Activated gamma-delta T cell treated with anti-CD3 and anti-CD28 coated beads, Interleukin-2, amount 50 U/mL, for 16 hours (primary cell): ENCODE measurements around the gene TSHB.
"Not testable (repeated sequence)": the region's sequence is repeated elsewhere in the genome, so short reads cannot be mapped to it uniquely, and the experiment has no call there.

Source experiments
- DNase-seq: peaks from one replicate; pipeline ENCODE4 v3.0.0-alpha.2; 2020; ENCODE audit warnings: low read depth

The TSHB gene

GRCh38 chr1:115029526-115029925 lies at the start of gene TSHB:
TSS of gene TSHB (plus strand) at chr1:115029826. CDS start at chr1:115033363, 3,537 bp downstream.
- DNase-seq: no peak

DNA sequence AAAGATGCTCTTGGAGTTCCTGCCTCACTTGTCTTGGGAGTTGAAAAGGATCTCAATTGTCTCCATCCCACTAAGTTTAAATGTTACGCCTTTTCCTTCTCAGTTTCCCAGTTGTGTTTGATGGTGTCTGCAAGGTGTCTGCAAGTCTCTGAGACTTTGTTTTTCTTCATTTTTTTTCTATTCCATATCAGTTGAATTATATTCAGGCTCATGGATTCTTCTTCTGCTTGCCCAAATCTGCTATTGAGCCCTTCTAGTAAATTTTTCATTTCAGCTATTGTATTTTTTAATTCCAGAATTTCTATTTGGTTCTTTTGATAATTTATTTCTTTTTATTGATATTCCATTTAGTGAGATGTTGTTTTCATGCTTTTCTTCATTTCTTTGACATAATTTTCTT lies 47.4 kb upstream of the TSHB start:
- DNase-seq: no peak

DNA sequence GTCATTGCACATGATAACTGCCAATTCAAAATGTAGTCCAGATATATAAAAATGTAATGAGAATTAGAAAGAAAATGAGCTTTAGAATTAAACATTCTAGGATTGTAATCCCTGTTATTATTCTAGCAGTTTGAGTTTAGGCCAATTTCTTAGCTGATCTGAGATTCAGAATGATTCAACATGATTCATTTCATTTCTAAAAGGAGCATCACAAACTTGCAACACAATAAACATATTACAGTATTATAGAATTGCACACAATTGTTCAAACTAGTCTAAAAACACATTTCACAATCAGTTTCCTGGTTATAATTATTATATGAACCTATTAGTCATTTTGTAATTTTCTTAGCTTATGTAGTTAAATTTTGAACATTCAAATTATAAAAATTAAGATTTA lies 43.3 kb upstream of the TSHB start:
- no peak for DNase-seq

GRCh38 chr1:114988095-114988494 lies 41.5 kb upstream of the TSHB start:
- DNase-seq: no peak

- no peak for DNase-seq
Observed at GRCh38 chr1:114997510-114998289, 31.9 kb upstream of the TSHB start.

- no peak for DNase-seq
Observed at GRCh38 chr1:115006191-115006590, 23.4 kb upstream of the TSHB start.

GRCh38 chr1:115012006-115012405 lies 17.6 kb upstream of the TSHB start:
- DNase-seq: no peak

DNA sequence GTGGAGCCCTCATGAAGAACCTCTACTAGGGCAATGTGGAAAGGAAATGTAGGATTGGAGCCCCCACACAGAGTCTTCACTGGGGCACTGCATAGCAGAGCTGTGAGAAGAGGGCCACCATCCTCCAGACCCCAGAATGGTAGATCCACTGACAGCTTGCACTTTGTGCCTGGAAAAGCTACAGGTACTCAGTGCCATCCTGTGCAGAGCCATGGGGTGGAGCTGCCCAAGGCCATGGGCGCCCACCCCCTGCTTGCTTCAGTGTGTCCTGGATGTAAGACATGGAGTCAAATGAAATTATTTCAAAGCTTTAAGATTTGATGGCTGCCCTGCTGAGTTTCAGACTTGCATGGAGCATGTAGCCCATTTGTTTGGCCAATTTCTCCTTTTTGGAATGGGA lies 17.2 kb upstream of the TSHB start:
- no peak for DNase-seq

DNA sequence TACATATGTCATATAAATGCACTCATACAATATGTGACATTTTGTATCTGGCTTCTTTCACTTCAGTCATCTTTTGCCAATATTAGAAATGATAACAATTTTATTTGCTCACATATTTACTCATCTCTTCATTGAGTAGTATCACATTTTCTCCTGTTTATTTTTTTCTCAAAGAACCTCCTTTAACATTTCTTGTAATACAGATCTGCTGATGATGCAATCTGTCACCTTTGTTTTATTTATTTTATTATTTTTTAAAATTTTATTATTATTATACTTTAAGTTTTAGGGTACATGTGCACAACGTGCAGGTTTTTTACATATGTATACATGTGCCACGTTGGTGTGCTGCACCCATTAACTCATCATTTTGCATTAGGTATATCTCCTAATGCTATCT lies 15.8 kb upstream of the TSHB start:
- no peak for DNase-seq

DNA sequence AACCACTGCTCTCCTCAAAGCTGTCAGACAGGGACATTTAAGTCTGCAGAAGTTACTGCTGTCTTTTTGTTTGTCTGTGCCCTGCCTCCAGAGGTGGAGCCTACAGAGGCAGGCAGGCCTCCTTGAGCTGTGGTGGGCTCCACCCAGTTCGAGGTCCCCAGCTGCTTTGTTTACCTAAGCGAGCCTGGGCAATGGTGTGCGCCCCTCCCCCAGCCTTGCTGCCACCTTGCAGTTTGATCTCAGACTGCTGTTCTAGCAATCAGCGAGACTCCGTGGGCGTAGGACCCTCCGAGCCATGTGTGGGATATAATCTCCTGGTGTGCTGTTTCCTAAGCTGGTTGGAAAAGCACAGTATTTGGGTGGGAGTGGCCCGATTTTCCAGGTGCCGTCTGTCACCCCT lies 10.1 kb upstream of the TSHB start:
- DNase-seq: not testable (repeated sequence)

- no peak for DNase-seq
Observed at GRCh38 chr1:115021145-115021544, 8.5 kb upstream of the TSHB start.

DNA sequence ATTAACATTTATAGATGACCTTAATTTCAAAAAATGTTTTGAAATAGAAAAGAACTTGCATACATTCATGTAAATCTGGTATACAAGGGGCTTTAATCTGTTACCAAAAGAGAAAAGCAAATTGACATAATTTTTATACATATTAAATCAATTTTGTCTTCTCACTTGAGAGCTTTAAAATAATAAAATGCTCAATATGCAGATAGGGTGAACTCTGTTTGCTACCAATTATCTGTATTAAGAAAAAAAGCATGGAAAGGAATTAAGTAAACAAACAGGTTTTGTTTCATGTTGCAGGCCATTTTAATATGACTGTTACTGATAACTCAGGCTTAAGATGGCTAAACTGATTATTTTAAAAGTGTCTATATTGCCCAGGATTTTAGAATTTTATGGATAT lies 6.0 kb upstream of the TSHB start:
- DNase-seq: no peak

DNA sequence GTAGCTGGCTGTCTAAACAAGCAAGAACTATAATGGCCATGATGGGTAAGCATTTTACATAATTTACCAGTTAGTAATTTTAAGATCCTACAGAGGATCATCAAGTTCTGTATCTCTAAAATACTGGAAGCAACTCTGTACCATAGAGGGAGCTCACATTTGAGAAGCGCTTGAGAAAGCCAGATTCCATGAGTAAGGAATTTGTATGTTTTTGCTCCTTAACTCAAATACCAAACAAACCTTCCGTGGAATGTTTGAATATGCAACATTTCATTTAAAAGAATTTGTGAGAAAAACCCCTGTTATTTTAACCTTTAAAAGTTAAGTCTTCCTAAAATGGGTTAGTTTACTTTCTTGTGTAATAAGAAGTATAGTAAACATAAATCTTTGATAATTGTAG lies 2.0 kb downstream of the TSHB start:
- DNase-seq: no peak

GRCh38 chr1:115035652-115036051 lies 6.0 kb downstream of the TSHB start:
- no peak for DNase-seq

- DNase-seq: no peak
Observed at GRCh38 chr1:115036814-115037507, 7.3 kb downstream of the TSHB start.

DNA sequence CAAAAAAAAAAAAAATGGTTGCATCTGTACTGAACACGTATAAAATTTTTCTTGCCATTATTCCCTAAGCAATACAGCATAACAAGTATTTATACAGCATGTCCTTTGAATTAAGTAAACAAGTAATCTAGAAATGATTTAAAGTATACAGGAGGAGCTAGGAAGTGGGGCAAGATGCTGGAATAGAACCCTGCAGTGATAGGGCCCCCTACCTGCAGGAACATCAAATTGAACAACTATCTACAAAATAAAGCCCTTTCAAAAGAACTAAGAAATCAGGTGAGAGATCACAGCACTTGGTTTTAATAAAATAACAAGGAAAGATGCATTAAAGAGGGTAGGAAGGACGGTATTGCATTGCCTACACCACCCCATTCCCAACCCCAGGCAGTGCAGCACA lies 10.9 kb downstream of the TSHB start:
- no peak for DNase-seq

GRCh38 chr1:115041654-115042053 lies 12.0 kb downstream of the TSHB start:
- DNase-seq: no peak

GRCh38 chr1:115046751-115047150 lies 17.1 kb downstream of the TSHB start:
- DNase-seq: no peak

DNA sequence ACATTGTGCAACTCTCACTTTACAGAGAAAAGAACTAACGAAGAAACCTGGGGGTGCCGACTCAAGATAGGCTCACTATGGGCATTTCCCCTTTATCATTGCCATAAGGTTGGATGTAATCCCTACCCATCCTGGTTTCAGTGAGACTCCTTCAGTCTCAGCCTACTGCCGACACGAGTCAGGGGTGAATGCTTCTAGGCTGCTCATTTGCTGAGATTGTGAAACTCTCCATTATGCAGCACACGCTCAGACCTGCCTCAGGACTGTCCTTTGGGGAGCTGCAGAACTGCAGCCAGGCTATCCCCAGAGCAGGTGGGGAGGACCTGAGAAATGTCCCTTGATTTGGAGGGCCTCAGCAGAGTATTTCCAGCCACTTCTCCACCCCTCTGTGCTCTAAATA lies 22.2 kb downstream of the TSHB start:
- no peak for DNase-seq

- DNase-seq: peak; percentile 26
Observed at GRCh38 chr1:115052454-115053083, 22.9 kb downstream of the TSHB start.

DNA sequence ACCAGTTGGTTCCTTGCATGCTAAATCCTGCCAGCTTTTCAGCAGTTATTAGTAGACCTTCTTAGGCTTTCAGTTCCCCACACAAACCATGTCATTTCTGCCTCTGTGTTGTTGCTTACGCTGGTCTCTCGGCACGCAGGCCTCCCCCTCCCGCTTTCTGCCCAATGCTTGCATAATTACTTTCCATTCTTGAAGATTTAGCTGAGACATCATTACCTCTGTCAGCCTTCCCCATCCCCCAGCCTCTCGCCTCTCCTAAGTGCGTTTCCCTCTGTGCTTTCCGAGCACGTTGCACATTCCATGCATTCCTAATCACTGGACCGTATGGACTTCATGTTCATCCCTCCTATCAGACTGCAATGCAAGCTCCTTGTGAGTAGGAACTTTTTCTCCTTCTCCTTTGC lies 26.8 kb downstream of the TSHB start:
- DNase-seq: no peak

GRCh38 chr1:115057661-115058254 lies 28.1 kb downstream of the TSHB start:
- DNase-seq: no peak

DNA sequence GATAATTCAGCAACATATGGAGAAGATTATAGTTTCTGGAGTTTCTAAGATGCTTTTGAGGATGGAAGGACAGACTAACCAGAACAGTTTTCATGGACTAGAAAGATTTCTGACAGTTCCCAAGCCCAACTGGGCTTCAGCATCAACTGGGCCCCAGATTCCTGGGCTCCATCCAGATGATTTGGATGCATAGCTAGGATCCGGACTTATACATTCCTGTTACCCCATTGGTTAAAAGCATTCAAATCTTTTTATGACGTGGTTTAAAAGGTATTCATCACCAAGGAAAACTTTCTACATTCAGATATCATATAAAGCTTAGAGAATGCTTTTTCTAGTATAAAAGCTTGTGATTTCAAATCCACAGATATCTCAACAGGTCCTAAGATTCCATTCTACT lies 29.7 kb downstream of the TSHB start:
- no peak for DNase-seq
